Measurements from ENCODE around the gene IMMT. TPM values are rescaled to one million over a fixed set of nuclear protein-coding genes. Genes with fewer than 3 reads are reported as not detected.

Gene IMMT
- total RNA-seq, 1 experiment from 2014 or later = 112 TPM

DNA sequence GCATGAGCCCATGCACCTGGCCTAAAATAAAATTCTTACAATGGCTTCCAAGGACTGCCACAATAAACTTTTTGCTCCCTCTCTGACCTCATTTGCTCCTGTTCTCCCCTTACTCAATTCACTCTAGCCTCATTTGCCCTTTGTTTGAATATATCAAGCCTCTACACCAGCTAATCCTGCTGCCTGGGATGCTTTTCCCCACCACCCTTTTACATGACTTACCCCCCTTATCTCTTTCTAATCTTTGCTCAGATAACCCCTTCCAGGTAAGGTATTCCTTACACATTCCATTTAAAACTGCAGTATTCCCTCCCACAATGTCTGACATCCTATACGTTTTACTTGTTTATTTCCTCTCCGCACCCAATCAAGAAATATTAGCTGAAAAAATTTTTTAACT, 22.7 kb downstream of the IMMT start:
- no peak overlapping the region for H4K91ac ChIP-seq (ENCODE audit: insufficient read length, low read depth, low read length)
- H3K4me1 ChIP-seq (ENCODE audit: insufficient read depth, low read length) = no peaks in the 10 kb centered on the region
- DNase-seq = no peak
- Mint-ChIP-seq H3K4me3 (no peak overlapping the region), H3K27me3 (ENCODE audit: low read depth) (no peaks in the 10 kb centered on the region), H3K4me1 (no peaks in the 10 kb centered on the region), H3K36me3 (ENCODE audit: insufficient read depth in 1 of 3, low read depth in 3 of 3) (peaks cover 18 to 64% (median 49%) of the 10 kb centered on the region in 3 experiments; a peak in 6 of 7 replicates), H3K27ac (no peak overlapping the region), H3K9me3 (no peaks in the 10 kb centered on the region)
- no peak overlapping the region for H2BK120ac ChIP-seq (ENCODE audit: low read depth, low read length, poor library complexity, severe bottlenecking)
- no peak overlapping the region for H2BK15ac ChIP-seq (ENCODE audit: low read depth, low read length)
- no peaks in the 10 kb centered on the region for H4K20me1 ChIP-seq (ENCODE audit: control insufficient read depth, insufficient read depth, insufficient read length)
- no peaks in the 10 kb centered on the region for H3K27me3 ChIP-seq (ENCODE audit: insufficient read depth, low read length)
- no peak overlapping the region for H3K56ac ChIP-seq (ENCODE audit: insufficient read length, low read depth, low read length)
- H3K23me2 ChIP-seq (ENCODE audit: insufficient read length, low read depth, low read length, poor library complexity, severe bottlenecking) = no peaks in the 10 kb centered on the region
- H3K9me3 ChIP-seq (ENCODE audit: control insufficient read depth, low read depth, low read length) = no peaks in the 10 kb centered on the region
- H3K79me1 ChIP-seq (ENCODE audit: insufficient read depth, low read depth, low read length, poor library complexity, severe bottlenecking) = no peaks in the 10 kb centered on the region
- no peak overlapping the region for H2AK5ac ChIP-seq (ENCODE audit: insufficient read length, low read length)
- no CpG with 5 or more reads among the region's 2 CpGs for WGBS (ENCODE audit: extremely low coverage, insufficient read length, low lambda C conversion rate)
- no peak overlapping the region for H4K8ac ChIP-seq (replicated peaks; ENCODE audit: insufficient read length, low read depth, low read length)
- H3K9ac ChIP-seq (ENCODE audit: extremely low read depth, insufficient read length, low read length) = no peak overlapping the region
- no peaks in the 10 kb centered on the region for H3K79me2 ChIP-seq (ENCODE audit: insufficient read depth, low read length)
- no peak overlapping the region for H4K5ac ChIP-seq (ENCODE audit: insufficient read length, low read depth, low read length)
- no peak overlapping the region for H2AFZ ChIP-seq (ENCODE audit: low read length)
- H3K18ac ChIP-seq (ENCODE audit: insufficient read length, low read depth, low read length) = no peak overlapping the region
- no peak overlapping the region for H3K4ac ChIP-seq (ENCODE audit: low read depth, low read length)
- H3T11ph ChIP-seq (ENCODE audit: low read length) = no peak overlapping the region
- TF ChIP-seq, protein P1, sequence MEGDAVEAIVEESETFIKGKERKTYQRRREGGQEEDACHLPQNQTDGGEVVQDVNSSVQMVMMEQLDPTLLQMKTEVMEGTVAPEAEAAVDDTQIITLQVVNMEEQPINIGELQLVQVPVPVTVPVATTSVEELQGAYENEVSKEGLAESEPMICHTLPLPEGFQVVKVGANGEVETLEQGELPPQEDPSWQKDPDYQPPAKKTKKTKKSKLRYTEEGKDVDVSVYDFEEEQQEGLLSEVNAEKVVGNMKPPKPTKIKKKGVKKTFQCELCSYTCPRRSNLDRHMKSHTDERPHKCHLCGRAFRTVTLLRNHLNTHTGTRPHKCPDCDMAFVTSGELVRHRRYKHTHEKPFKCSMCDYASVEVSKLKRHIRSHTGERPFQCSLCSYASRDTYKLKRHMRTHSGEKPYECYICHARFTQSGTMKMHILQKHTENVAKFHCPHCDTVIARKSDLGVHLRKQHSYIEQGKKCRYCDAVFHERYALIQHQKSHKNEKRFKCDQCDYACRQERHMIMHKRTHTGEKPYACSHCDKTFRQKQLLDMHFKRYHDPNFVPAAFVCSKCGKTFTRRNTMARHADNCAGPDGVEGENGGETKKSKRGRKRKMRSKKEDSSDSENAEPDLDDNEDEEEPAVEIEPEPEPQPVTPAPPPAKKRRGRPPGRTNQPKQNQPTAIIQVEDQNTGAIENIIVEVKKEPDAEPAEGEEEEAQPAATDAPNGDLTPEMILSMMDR (conservative IDR thresholded peaks at IDR 0.05) = no peak
- H3K27ac ChIP-seq (ENCODE audit: insufficient read length, low read depth, low read length) = no peak overlapping the region
- no peak overlapping the region for H3K14ac ChIP-seq (ENCODE audit: insufficient read depth, low read length)
- H3K23ac ChIP-seq (ENCODE audit: insufficient read length, low read depth, low read length) = no peak overlapping the region
- no peak overlapping the region for H2BK12ac ChIP-seq (ENCODE audit: insufficient read length, low read depth, low read length)
- no peak overlapping the region for H2BK5ac ChIP-seq (ENCODE audit: insufficient read length, low read length)
- no peak overlapping the region for H2BK20ac ChIP-seq (ENCODE audit: low read depth, low read length, poor library complexity, severe bottlenecking)
- no peak overlapping the region for H3K4me2 ChIP-seq (ENCODE audit: insufficient read depth, insufficient read length, low read length)

Data from H9 (cell line).